DMS 273 treated with DMSO at 0.1 percent for 48 hours (cell line): ENCODE data around the gene FBLN1.
A peak's percentile ranks its signal among the peaks of the same experiment; 100 is the strongest.
"Not testable (repeated sequence)": the region's sequence is repeated elsewhere in the genome, so short reads cannot be mapped to it uniquely, and the experiment has no call there.

Source experiments
- DNase-seq: peaks from one replicate; lab custom pipeline; 2025; lab: John Stamatoyannopoulos, UW

FBLN1 gene

DNA sequence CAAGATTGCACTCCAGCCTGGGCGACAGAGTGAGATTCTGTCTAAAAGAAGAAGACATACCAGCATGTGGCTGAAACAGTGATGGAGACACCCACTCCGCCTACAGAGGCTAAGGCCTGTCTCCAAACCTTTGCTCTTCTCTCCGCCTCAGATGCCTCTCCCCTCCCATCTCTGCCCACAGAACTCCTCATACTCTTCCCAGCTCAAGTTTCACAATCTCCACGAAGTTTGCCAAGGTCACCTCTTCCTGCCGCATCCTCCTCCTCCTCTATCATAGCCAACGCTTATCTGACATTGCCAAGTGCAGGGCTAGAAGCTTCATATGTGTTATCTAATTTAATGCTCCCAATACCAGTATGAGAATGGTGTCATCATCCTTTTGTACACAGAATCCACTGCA, 25.9 kb upstream of the FBLN1 start:
- no peak for DNase-seq

DNA sequence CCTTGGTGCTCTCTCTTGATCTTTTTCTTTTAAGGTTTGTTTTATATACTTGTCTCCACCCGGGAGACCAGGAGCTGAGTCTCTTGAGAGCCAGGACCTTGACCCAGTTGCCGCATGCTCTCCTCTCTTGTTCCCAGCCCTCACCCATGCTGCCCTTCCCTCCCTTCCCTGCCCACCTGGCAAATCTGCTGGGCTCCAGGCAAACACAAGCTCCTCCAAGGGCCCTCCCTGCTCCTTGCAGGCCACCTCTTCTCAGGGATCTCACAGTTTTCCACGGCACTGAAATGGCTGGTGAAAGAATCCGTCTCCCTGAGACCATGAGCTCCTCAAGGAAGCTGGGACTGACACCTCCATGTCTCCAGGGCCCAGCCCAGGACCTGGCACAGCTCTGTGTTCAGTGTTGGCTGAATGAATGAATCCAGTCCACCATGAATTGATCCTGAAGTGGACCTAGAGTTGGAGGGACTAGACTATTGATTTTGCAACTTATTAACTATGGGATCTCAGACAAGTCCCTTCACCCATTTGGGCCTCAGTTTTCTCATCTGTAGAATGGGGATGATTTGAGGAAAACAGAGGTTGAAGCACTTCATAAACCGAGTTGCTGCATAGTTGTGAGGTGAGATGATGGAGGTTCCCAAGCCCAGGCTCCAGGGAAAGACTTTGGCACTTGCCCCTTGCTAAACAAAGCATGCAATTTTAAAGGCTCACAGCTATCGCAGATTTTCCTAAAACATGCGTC, 25.1 kb upstream of the FBLN1 start:
- no peak for DNase-seq

DNA sequence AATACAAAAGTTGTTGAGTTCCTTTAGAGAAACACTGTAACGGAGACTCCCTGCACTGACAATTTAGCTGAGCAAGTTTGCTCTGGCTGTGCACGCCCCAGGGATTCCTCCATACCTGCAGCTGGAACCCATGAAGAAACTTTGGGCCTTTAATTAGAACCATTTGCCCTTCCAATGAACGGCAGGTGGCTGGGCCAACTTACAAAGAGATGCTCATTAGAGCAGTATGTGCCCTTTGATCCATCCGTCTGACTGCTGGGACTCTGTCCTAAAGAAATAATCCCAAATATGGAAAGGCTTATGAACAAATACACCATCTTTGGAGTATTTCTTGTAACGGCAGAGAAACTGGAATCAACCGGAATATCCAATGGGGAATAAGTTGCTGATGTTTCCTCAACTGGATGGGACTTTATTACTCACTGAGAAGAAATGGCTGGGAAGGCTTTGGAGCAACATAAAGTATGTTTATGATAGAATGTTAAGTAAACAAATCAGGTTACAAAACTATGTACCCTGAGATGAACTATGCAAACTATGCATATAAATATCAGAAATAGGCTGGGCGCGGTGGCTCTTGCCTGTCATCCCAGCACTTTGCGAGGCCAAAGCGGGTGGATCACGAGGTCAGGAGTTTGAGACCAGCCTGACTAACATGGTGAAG, 24.4 kb upstream of the FBLN1 start:
- DNase-seq: no peak

DNA sequence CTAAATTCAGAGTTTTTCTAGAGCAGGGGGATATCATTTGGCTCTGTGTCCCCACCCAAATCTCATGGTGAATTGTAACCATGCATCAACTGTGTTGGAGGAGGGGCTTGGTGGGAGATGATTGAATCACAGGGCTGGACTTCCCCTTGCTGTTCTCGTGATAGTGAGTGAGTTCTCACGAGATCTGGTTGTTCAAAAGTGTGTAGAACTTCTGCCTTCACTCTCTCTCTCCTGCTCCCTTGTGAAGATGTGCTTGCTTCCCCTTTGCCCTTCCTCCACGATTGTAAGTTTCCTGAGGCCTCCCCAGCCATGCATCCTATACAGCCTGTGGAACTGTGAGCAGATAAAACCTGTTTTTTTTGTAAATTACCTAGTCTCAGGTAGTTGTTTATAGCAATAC, 22.0 kb upstream of the FBLN1 start:
- no peak for DNase-seq

DNA sequence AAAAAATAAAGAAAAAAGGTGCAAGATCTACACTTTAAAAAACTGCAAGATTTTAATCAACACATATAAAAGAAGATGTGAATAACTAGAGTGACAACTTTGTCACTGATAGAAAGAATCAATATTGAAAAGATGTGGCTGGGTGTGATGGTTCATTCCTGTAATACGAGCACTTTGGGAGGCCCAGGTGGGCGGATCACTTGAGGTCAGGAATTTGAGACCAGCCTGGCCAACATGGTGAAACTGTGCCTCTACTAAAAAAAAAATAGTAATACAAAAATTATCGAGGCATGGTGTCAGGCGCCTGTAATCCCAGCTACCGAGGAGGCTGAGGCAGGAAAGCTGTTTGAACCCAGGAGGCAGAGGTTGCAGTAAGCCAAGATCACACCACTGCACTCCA, 21.0 kb upstream of the FBLN1 start:
- DNase-seq: no peak

DNA sequence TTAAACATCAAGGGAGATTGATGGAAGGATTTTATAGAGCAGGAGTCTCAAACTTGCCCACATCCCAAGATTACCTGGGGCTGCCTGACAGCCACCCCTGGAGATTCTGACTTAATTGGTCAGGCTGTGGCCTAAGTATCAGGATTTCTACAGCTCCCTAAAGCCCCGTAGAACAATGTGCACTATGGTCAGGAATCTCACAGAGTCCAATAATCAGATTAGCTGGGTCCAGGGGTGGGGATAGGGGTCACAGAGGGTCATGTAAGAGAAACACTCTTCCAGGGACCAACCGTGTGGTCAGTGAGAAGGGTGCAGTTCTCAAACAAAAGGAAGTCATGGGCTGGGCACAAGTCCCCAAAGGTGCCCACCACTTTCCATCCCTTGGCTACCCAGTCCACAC, 20.5 kb upstream of the FBLN1 start:
- no peak for DNase-seq

DNA sequence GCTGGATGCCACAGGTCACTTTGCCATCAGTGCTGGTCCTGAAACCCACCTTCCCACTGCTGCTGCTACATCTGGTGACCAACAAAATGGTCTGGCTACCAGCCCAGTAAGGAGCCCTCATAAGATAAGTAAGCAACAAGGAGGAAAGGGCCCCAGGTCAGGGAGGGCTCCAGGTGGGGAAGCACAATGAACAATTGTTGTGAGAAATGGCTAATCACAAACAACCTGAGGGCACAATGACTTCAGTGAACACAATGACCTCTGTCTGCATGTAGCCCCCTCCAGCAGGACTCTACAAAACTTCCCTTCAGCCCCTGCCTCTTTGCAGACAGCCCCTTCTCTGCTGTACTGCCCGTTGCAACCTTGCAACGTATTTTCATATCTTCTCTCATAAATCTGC, 19.4 kb upstream of the FBLN1 start:
- DNase-seq: no peak

DNA sequence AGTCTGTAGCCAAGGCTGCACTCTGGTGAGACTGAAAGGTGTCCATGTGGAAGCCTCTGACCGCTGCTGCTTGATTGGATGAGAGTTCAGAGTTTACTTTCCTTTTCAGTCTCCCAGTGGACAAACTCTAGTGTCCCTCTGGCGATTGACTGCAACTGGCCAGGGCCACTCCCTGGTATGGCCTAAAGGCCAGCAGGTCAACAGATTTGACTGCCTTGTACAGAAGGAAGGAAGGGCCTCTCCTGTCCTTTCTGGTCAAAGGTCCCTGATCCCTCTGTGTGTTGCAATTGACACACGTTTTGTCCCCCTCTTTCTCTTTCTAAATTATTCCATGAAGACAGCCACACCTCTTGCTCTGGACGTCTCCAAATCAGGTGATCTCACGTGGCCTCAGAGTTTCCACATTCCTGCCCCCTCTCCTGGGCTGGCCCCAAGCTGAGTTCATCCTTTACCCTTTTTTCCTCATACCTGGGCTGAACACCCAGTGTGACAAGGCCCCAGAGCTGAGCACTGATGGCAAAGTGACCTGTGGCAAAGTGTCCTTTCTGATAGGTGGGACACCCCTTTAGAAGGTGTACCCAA, 18.7 kb upstream of the FBLN1 start:
- DNase-seq: no peak

DNA sequence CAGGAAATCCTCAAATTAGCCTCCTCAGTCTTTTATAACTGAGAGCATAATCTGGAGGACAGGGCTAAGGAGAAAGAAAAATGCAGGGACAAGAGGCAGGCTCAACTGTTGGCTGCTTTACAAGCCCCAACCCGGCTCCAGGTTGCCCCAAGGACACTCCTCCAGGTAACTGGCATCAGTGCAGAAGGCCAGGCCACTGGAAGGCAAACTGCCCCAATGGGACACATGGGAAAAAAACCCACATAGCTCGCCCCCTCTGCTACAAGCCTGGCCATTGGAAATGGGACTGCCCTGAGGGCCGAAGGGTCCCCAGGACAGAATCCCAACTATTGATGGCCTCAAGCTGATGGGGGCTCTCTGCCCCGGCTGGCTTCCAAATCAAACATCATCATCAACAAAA, 17.9 kb upstream of the FBLN1 start:
- DNase-seq: no peak

DNA sequence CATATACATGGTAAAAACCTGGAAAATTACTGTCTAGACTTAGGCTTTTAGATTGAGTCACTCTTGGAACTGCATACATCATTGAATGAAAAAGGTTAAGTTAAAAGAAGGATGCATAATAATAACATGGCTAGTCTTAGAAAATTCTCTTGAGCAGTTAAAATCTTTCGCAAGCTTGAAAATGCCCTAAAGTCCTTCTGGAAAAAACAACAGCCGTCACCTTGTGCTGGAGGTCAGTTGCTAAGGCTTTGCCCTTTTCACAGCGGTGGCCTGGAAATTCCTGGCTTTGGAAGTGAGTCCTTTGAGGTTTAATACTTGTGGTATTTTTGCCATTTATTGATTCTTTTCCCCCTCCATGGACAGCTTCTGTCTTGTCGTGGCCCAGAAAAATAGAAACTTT, 17.4 kb upstream of the FBLN1 start:
- no peak for DNase-seq

DNA sequence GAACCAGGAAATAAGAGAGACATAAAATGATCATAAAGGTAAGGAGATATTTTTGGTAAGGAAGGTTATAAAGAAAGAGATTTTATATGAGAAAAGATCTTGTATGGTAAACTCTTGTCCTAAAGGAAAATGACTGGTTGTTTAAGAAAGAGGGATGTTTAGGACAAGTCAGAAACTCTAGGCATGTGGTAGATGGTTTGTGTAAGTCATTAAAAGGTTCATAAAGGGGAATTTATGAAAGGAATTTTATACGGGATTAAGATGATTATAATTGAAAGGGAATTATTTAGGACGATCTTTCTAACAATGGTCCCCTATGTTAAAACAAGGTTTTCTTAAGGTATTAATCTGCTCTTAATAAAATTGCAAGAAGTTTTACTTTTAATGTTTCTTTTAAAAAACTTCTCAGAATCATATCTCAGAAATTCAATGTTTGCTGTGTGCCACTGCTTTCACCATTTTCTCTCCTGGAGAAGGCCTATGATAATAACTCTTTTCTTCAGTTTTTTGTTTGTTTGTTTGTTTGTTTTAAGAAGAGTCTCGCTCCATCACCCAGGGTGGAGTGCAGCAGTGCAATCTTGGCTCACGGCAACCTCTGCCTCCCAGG, 13.8 kb upstream of the FBLN1 start:
- DNase-seq: no peak

DNA sequence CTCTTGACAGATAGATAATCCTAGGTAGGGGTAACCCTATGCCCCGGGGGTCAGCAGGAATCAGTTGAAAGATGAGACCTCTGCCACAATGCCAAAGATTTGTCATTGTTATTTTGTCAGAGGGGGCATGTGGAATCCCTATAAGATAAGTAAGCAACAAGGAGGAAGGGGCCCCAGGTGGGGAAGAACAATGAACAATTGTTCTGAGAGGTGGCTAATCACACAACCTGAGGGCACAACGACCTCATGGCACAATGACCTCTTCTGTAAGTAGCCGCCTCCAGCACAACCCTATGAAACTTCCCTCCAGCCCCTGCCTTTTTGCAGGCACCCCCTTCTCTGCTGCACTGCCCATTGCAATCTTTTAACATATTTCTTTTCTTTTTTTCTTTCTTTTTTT, 11.8 kb upstream of the FBLN1 start:
- no peak for DNase-seq

DNA sequence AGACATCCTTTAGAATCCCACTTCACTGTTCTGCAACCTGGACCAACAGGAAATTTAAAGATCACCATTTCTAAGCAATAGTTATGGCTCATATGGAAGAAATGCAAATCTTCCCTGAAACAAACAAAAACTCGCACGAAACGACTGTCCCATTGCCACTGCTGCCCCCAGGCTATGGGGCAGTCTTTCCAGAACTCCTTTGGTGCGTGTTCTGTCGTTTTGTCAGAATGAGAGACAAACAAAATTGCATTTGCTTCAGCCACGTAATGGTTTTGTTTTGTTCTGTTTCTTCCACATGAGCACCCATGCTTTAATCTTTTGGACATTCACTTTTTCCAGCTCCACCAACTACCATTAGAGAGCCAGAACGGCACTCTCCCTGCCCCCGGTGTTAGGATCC, 10.8 kb upstream of the FBLN1 start:
- no peak for DNase-seq

DNA sequence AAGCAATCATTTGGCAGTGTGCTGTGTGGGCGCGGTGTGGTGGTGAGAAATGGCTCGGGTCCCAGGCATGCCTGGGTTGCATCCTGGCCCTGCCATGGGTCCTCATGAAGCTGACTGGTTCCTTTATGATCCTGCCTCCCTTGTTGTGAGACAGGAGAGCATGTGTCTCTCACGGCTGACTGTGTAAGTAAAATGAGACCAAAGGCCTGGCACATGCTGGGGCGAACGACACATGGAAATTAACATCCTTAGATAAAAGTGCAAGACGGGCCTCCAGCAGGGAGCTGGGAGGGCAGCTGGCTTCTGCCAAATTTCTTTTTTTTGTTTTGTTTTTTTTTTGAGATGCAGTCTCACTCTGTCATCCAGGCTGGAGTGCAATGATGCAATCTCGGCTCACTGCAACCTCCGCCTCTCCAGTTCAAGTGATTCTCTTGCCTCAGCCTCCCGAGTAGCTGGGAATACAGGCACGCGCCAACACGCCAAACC, 9.4 kb upstream of the FBLN1 start:
- DNase-seq: no peak

DNA sequence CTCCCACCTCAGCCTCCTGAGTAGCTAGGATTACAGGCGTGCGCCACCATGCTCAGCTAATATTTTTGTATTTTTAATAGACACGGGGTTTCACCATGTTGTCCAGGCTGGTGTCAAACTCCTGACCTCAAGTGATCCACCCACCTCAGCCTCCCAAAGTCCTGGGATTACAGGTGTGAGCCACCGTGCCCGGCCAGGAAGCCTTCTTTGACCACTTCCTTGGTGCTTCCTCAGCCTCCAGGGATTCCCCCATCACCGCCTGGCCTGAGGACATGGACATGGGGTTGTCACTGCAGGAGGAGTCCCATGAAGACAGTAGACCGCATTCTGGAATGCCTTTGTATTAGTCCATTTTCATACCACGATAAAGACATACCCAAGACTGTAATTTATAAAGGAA, 8.4 kb upstream of the FBLN1 start:
- DNase-seq: not testable (repeated sequence)

DNA sequence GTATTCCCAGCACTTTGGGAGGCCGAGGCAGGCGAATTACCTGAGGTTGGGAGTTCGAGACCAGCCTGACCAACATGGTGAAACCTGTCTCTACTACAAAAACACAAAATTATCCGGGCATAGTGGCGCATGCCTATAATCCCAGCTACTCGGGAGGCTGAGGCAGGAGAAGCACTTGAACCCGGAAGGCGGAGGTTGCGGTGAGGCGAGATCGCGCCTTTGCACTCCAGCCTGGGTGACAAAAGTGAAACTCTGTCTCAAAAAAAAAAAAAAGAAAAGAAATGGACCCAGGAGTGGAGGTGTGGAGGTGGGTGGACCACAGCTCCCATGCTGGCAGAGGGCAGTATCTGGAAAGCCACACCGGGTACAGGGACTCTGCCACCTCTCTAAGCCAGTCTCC, 7.1 kb upstream of the FBLN1 start:
- not testable (repeated sequence) for DNase-seq

DNA sequence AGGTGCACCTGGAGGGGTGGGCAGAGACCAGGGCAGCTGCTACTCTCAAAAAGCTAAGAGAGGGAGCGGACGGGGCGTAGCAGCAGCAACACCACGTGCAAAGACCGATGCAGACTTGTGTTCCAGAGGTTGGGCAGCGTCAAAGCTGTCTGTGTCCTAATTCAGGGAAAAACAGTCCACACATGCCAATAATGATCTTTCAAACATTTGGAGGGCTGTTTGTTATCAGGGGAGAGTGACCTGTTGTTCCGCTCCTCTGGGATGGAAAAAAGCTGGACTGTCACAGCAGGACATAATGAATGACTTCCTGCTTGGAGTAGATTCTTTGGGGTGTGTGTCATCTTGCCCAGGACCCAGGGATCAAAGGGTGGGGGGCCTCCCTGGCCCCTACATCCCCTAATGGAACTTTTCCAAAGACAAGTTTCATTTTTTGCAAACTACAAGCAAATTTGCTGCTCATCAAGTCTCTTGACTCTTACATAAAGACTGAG, 6.2 kb upstream of the FBLN1 start:
- no peak for DNase-seq

DNA sequence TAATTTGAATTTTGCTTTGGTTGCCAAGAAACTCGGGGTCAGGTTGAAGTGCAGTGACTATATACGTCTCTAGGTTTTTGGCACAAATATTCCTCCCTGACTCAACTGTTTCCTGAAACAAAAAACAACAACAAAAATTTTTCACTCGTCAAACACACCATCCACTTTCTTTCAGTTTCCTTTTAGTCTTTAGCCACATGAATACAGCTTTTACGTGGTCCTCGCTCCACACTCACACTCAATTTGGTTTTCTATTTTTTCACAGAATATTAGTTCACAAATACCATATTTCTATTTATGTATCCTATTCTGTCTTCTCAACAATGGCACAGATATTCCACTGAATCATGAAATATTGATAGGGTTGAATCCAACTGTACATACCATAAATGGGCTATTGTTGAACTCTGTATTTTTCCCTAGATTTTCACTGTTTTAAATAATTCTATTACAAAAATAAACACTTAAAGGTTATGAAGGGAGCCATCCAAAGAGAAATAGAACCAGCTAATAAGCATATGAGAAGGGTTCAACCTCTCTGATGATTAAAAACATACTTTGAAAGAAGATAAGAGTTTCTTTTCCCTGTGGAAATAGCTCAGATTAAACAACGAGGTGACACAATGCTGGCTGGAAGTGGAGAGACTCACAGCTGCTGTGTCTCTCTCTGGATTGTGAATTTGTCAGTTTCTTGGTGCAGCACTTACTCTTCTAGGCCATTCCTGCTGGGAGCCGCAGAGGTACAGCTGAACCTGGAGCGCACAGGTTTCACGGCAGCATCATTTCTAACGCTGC, 5.1 kb upstream of the FBLN1 start:
- no peak for DNase-seq

DNA sequence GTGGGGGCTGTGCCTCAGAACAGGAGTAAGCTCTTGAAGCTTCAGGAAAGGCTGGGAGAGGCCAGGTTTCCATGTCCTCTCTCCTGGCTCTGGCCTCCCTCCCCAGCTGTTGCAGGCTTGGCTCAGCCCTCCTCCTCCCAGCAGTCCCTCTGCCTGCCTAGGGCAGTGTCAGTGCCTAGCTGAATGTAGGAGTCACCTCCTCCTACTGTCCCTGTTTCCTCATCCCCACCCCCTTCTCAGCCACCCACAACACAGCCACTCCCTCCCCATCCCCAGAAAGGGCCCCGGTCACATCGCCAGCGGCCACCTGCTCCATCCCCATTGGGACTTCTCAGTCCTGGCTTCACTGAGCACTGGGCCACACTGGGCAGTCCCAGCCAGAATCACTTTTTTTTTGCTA, 2.9 kb upstream of the FBLN1 start:
- peak; percentile 12 for DNase-seq

DNA sequence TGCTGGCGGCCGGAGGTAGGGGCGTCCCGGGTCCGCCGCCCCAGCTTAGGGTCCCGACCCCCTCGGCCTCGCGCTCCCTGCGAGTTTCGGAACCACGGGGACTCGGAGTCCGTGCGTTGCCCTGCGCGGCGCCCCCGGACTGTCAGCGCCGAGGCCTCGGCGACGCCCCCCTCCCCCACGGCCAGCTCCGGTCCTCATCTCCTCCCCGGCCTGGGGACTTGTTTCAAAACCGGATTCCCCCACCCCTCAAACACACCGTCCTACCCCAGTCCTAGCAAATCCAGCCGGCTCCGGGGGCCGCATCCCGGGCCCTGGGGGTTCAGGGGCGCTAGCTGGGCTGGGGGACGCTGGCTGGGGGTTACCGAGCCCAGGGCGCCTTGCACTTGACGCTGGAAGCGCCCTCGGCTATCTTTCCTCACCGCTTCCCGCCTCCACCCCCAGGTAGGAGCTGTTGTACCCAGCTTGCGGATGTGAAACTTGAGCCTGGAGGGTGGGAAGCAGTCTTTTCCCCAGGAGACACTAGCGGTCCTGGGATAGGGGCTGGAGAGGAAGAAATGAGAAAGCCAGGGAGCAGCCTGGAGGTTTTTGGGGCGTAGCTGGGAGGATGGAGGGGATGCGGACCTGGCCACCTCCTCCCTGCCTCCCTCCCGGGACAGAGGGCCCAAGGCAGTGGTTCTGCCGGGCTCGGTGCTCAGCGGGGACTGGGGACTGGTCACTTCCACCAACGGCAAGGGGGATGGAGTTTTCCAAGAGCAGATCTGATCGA, 550 bp downstream of the FBLN1 start:
- no peak for DNase-seq

DNA sequence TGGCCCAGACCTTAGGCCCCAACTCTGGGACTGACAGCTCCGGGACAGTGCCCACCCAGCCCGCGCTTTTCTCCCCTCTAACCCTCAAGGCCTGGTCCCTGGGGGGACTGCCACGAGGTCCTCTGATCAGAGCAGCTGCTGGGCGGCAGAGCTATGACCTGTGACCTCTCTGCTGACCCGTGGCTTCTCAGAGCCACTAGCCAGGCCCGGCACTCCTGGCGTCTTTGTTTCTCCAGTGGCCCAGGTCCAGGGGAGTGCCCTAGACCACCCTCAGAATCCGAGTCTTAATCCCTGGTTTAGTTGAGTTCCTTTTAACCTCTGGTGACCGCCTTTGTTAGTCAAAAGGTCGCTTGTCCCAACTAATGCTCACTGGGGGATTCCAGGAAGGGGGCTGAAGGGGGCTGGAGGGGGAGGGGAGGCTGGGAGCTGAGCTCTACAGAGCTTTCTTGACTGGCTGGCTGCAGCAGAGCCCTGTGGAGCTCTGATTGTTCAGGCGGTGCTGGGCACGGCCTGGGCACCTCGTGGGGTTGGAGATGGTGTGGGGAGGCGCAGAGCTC, 1.2 kb downstream of the FBLN1 start:
- no peak for DNase-seq
